HepG2 (cell line): ENCODE results near the gene PEPD. TPM values are rescaled to one million over a fixed set of nuclear protein-coding genes. Genes with fewer than 3 reads are reported as not detected.

ENCODE experiments used
- ARID4A ChIP-seq: sonication (generic); formaldehyde crosslinking; IDR thresholded peaks from 2 replicates; pipeline ENCODE4 v1.5.0; 2020; ENCODE audit warnings: mild to moderate bottlenecking, missing genetic modification reagents, borderline replicate concordance
- EED ChIP-seq: sonication (generic); formaldehyde crosslinking; IDR thresholded peaks from 2 replicates; pipeline ENCODE4 v1.5.0; 2020; ENCODE audit warnings: mild to moderate bottlenecking, missing genetic modification reagents
- ELK4 ChIP-seq: sonication (generic); formaldehyde crosslinking; IDR thresholded peaks from 2 replicates; pipeline ENCODE4 v1.9.0; 2021; ENCODE audit warnings: missing genetic modification reagents, borderline replicate concordance
- GZF1 ChIP-seq: sonication (generic); formaldehyde crosslinking; IDR thresholded peaks from 2 replicates; pipeline ENCODE4 v1.5.1; 2020; ENCODE audit warnings: mild to moderate bottlenecking, missing genetic modification reagents
- HDAC6 ChIP-seq: fragments of 200-600 bp; sonication (generic); IDR thresholded peaks from 2 replicates; pipeline ENCODE4 v1.7.0; 2017; ENCODE audit warnings: mild to moderate bottlenecking, antibody characterized with exemption, low read length, low read depth
- KLF12 ChIP-seq: sonication (generic); formaldehyde crosslinking; IDR thresholded peaks from 2 replicates; pipeline ENCODE4 v1.4.0; 2020; ENCODE audit warnings: missing genetic modification reagents, borderline replicate concordance
- MXI1 ChIP-seq: IDR thresholded peaks from 3 replicates; pipeline ENCODE4 v1.6.1; 2012; ENCODE audit warnings: low read depth, low read length, inconsistent platforms, borderline replicate concordance
- NCOA1 ChIP-seq: sonication (generic); formaldehyde crosslinking; IDR thresholded peaks from 2 replicates; pipeline ENCODE4 v1.9.0; 2021; ENCODE audit warnings: missing genetic modification reagents
- PHF8 ChIP-seq: sonication (generic); formaldehyde crosslinking; IDR thresholded peaks from 2 replicates; pipeline ENCODE4 v1.5.0; 2020; ENCODE audit warnings: missing genetic modification reagents
- TFAP4 ChIP-seq: sonication (generic); IDR thresholded peaks from 2 replicates; pipeline ENCODE4 v1.6.1; 2016; ENCODE audit warnings: low read depth, borderline replicate concordance
- USF2 ChIP-seq, 2 experiments: sonication (generic) in 1 of 2; formaldehyde crosslinking in 1 of 2; IDR thresholded peaks; 2 replicates each; pipeline versions ENCODE4 v1.5.1 to v1.6.1; 2011 to 2020; ENCODE audit warnings: borderline replicate concordance in 1 of 2, low read depth in 1 of 2, low read length in 1 of 2, mild to moderate bottlenecking in 1 of 2, missing genetic modification reagents in 1 of 2, moderate library complexity in 1 of 2
- ZHX1 ChIP-seq: sonication (generic); formaldehyde crosslinking; IDR thresholded peaks from 2 replicates; pipeline ENCODE4 v1.8.1; 2022; ENCODE audit warnings: low read depth, mild to moderate bottlenecking, missing genetic modification reagents
- ZNF17 ChIP-seq: sonication (generic); formaldehyde crosslinking; IDR thresholded peaks from 2 replicates; pipeline ENCODE4 v1.5.0; 2020; ENCODE audit warnings: mild to moderate bottlenecking, missing genetic modification reagents
- ZNF550 ChIP-seq: sonication (generic); formaldehyde crosslinking; IDR thresholded peaks from 2 replicates; pipeline ENCODE4 v1.4.0; 2020; ENCODE audit warnings: mild to moderate bottlenecking, missing genetic modification reagents, borderline replicate concordance
- ZNF563 ChIP-seq: sonication (generic); formaldehyde crosslinking; IDR thresholded peaks from 2 replicates; pipeline ENCODE4 v1.8.0; 2022; ENCODE audit warnings: mild to moderate bottlenecking, moderate library complexity, missing genetic modification reagents
- ZNF768 ChIP-seq: sonication (generic); formaldehyde crosslinking; IDR thresholded peaks from 2 replicates; pipeline ENCODE4 v1.4.0; 2020; ENCODE audit warnings: missing genetic modification reagents
- polyA plus RNA-seq, 8 experiments: library from polyadenylated mRNA; depleted of rRNA in 3 of 8; stranded (reverse) in 7 of 8; unstranded in 1 of 8; fragments of >200 nt; fragmentation: Illumina TruSeq in 4 of 8; extraction: Trizol in 4 of 8; gene quantifications; 2 replicates each; pipeline versions ENCODE4 v1.2.1 to v1.2.3, GENCODE V29; 2011 to 2016; ENCODE audit warnings: low read depth in 4 of 8, missing spikeins in 1 of 8, mixed read lengths in 1 of 8; ENCODE audit not compliant: insufficient read depth in 1 of 8
- total RNA-seq, 5 experiments: library from RNA; depleted of rRNA; stranded (reverse); fragments of >200 nt; fragmentation: Illumina TruSeq; extraction: Trizol; gene quantifications; 2 replicates each; pipeline ENCODE4 v1.2.3, GENCODE V29; 2016; ENCODE audit warnings: low read depth in 1 of 5

PEPD gene
- total and polyA plus RNA-seq, 2 of the 13 experiments (the other 11 are each of a cell fraction or from before 2014, with no cell fraction given): 60.7 to 75.1 TPM

- TF ChIP-seq ELK4 (no peak), HDAC6 (no peak), KLF12 (no peak), ZNF17 (CRISPR knock-in tag) (no peak), ZNF563 (CRISPR knock-in tag) (no peak), USF2 (IDR thresholded peaks at IDR 0.05; ENCODE audit: low read depth, low read length) (no peak), USF2 (CRISPR knock-in tag; IDR thresholded peaks at IDR 0.05; ENCODE audit: borderline replicate concordance) (no peak), ARID4A (CRISPR knock-in tag) (peak; percentile 24; the same call in 1 of the 2 replicates), EED (peak; percentile 46; the same call in 1 of the 2 replicates), ZHX1 (CRISPR knock-in tag) (no peak), NCOA1 (CRISPR knock-in tag) (peak; percentile 71; the same call in 1 of the 2 replicates), PHF8 (CRISPR knock-in tag) (peak; percentile 11; the same call in 1 of the 2 replicates), GZF1 (CRISPR knock-in tag) (no peak), ZNF550 (CRISPR knock-in tag) (no peak), MXI1 (0 out of 3 replicates have a peak, but pooled peaks have one; percentile 13), ZNF768 (peak; percentile 15; the same call in 1 of the 2 replicates), TFAP4 (no peak)
These were observed 123.8 kb downstream of the PEPD start (continued) for GRCh38 chr19:33397536-33398360.
